Fibroblast of skin of left biceps (primary cell): ENCODE results near the gene EXOG.

Experiments
- DNase-seq, 2 experiments: peaks; one replicate each; pipeline ENCODE4 v3.0.0-alpha.2; 2013; ENCODE audit warnings: low read depth in 2 of 2

Gene EXOG

GRCh38 chr3:38473229-38473628, 22.9 kb upstream of the EXOG start:
- no peak for DNase-seq

DNA sequence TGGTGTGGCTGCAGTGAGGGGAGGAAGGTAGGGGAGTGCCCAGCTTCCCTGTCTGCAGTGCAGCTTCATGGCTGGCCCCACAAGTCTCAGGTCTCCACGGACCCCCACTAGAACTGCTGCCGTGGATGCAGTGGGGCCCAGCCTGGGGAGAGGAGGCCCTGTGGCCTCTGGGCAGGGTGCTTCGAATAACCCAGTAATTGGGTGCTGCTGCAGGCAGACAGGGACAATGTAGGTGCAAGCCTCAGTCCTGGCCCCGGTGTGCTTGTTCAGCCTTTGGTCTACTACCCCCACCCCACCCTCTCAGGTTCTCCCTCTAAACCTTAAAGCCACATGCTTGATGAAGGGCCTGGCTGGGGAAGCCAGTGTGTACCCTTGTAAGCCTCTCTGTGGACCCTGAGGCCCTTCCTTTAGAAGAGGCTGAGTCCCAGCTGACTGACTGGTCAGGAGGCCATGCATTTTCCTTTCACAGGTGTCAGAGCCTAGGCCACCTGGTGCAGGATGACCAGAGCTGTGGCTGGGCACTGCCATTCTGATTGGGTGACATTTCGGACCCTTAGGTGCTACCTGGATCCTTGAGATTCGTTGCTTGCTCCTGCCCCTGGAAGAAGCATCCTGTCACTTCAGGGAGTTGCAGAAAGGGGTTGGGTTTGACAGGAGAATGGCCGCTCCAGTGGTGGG, 21.1 kb upstream of the EXOG start:
- no peak for DNase-seq

GRCh38 chr3:38475716-38476115, 20.4 kb upstream of the EXOG start:
- DNase-seq: no peak

DNA sequence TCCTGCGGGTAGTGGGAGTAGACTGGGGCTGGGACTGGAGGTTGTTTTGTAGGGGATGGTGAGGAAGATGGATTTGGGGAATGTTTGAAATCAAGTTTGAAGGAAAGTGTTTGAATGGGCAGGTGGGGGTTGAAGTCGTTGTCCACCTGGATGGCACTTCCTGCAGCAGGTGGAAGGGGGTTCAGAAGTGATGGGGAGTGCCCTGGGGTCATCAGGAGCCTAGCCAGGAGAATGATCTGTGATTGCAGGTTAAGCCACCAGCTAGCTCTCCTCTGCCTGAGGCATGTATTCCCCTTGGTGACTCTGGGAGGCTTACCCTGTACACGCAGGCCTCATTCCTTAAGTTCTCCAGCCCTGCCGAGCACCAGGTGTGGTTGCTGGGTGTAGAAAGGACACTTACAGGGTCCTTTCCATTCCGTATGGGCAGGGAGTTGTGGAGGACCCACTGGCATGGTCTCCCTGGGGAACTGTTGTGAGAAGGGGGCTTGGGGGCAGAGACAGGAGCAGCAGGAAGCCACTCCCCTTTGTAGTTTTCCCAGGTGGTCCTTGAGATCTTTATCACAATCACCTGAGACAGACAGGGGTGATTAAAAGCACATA, 19.9 kb upstream of the EXOG start:
- DNase-seq: no peak

GRCh38 chr3:38477057-38477820, 18.9 kb upstream of the EXOG start:
- DNase-seq: no peak

GRCh38 chr3:38477839-38478450, 18.2 kb upstream of the EXOG start:
- DNase-seq: no peak

DNA sequence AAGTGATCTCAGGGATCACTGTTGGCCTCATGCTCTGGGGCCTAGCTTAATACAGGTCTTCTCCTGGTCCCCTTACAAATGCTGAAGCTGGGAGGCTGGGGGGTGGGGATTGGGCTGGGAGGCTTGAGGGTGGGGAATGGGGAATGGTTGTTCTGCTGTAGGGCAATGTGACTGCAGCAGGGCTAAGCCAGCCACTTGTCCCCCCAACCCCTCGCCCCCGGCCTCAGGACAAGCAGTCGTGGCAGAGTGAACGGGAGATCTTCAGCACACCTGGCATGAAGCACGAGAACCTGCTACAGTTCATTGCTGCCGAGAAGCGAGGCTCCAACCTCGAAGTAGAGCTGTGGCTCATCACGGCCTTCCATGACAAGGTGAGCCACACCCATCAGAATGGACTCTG, 17.2 kb upstream of the EXOG start:
- DNase-seq: no peak

GRCh38 chr3:38479431-38480092, 16.6 kb upstream of the EXOG start:
- no peak for DNase-seq

GRCh38 chr3:38480093-38480445, 16.1 kb upstream of the EXOG start:
- DNase-seq: no peak

DNA sequence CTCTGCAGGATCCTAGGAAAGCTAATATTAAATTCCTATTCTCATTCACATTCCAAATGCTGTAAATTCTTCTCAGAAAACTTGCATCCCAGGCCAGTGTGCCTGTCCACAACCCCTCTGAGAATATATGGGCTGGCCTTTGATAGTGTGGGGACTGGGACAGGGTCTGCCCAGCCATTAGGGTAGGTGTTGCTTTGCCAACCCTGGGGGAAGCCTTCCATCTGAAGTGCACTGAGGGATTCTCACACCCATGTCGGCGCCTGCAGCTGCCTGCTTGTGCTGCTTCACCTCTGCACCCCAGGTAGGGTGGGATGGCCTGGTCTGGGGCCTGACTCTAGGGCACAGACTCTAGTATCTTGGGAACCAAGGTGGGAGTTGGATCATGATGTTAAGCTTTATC, 15.2 kb upstream of the EXOG start:
- DNase-seq: no peak

DNA sequence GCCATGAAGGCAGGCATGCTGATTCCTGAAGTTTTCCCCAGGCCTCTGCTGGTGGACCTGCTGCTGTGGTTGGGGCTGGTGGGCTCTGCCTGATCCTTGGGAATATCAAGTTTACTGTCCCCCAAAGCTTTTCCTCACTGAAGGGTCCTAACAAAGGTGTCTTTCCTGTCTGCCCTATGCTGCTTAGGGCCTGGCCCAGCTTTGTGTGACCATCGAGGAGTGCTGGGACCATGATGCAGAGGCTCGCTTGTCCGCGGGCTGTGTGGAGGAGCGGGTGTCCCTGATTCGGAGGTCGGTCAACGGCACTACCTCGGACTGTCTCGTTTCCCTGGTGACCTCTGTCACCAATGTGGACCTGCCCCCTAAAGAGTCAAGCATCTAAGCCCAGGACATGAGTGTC, 13.2 kb upstream of the EXOG start:
- no peak for DNase-seq

- no peak for DNase-seq
Observed at GRCh38 chr3:38487323-38487722, 8.8 kb upstream of the EXOG start.

DNA sequence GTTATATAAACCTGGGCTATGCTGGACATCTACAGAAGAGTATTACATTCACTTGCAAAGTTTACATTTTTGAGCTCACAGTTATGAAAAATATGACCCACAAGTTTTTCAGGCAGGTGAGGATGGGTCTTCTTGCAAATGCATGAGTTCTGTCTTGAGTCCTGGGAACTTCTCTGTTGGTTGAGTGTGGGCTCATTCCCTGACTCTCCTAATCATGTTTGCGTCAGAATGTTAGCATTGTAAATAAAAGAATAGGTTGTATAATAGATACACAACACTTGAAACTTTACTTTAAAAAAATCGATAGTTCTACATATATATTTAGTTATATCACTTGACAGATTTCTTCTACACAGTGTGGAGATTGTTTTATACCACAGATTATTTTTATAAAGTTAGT, 7.2 kb upstream of the EXOG start:
- no peak for DNase-seq

GRCh38 chr3:38489766-38490165, 6.4 kb upstream of the EXOG start:
- no peak for DNase-seq

GRCh38 chr3:38490281-38491030, 5.7 kb upstream of the EXOG start:
- no peak for DNase-seq

DNA sequence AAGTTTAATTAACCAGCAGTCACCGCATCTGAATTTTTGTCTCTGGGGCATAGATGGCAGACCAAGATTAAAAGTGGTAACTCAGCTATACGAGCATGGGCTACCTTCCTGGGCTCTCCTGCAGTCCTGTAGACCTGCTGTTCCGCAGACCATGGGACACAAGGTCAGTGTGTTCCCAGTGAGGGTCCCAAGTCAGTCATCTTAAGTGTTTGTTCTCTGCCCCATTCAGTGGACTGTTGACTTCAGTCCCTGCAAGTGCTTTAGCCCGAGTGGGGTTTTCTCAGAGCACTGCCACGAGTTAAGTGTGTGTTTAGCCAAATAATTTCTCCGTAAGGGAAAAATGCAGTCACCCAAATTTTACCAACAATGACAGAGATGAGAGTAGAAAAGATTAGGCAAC, 4.9 kb upstream of the EXOG start:
- no peak for DNase-seq

DNA sequence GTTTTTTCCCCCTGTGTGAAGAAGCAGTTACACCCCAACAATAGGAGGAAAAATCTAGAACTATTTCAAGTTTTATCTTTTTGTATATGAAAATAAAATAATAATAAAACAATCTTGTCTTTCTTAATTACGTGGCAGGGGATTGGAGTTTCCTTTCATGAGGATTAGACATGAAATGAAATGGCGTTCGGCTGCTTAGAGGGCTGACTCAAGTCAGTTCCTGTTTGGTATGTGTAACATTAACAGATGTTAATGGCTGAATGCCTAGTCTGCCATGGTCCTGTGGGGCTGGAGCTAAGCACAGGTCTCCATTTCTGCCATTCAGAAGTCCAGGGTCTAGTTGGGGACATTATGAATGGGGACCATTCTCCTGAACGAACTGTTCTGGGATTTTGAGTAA, 3.1 kb upstream of the EXOG start:
- DNase-seq: no peak

- no peak for DNase-seq
Observed at GRCh38 chr3:38497031-38497430, 891 bp downstream of the EXOG start.

DNA sequence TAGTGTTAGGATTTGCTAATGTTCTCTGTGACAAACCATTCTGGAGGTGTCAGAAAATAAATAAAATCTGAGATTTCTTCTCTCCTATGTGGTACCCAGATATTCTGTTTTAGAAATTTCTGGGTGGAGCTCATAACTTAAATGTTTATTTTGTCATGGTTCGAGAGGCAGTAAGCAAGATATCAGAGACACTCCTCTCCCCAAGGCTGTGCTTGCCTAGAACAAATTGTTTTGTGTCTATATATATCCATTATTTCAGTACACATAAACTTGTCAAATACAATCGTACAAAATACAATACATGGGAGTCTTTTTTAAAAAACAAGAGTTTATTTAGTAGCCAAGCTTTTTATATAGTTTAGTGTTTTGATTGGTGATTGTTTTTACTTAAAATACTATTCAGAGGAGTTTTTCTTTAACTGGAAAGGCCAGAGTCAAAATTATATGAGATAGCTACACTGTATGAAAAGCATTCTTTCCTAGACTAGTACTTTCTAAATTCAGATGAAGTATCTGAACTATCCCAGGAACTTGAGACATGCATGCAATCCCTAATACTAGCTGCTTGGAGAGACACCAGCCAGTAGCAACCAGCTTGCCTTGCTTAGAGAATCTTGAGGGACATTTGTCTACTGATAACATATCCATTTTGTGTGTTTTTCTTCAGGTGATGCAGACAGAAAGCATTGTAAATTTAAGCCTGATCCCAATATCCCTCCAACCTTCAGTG, 4.7 kb downstream of the EXOG start:
- no peak for DNase-seq

- no peak for DNase-seq
Observed at GRCh38 chr3:38507120-38507519, 11.0 kb downstream of the EXOG start.

DNA sequence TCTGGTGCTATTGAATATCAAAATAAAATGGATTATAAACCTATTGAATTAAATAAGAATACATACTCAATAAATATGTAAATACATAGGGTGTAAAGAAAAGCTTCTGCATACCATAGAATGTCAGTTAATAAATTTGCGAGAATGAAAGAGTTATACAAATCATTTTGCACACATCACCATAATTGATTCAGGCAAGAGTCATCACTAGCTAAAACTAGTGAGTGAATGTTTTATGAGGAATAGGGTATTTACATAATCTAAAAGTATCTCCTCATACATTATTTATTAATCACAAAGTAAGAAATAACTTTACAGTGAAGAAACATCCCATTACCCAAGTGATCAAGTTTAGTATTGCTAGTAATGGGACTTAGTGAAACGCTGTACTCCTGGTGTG, 13.6 kb downstream of the EXOG start:
- DNase-seq: no peak
